K562 (cell line): Measurements from ENCODE around the gene FADS1. TPM values are rescaled to one million over a fixed set of nuclear protein-coding genes. Genes with fewer than 3 reads are reported as not detected.

Source experiments
- ATF3 ChIP-seq, 2 experiments: fragments of 450-650 bp in 1 of 2; sonication (generic) in 1 of 2; formaldehyde crosslinking in 1 of 2; IDR thresholded peaks in 1 of 2; conservative IDR thresholded peaks in 1 of 2; 2 replicates each; pipeline versions ENCODE4 v1.6.1 to v1.8.1; 2016 to 2023; ENCODE audit warnings: mild to moderate bottlenecking in 2 of 2, moderate library complexity in 2 of 2, inconsistent platforms in 1 of 2, missing genetic modification reagents in 1 of 2
- CHD1 ChIP-seq: fragments of 200-600 bp; sonication (generic); IDR thresholded peaks from one replicate; pipeline ENCODE4 v1.6.1; 2012; ENCODE audit warnings: mild to moderate bottlenecking, moderate library complexity, low read length, inconsistent platforms
- ETS1 ChIP-seq: conservative IDR thresholded peaks from 2 replicates; pipeline ENCODE4 v1.6.1; 2011; ENCODE audit warnings: low read depth, mild to moderate bottlenecking, low read length; ENCODE audit not compliant: control insufficient read depth
- FOSL1 ChIP-seq: fragments of 200-800 bp; sonication (Bioruptor generic); conservative IDR thresholded peaks from 2 replicates; pipeline ENCODE4 v1.6.1; 2016; ENCODE audit warnings: missing genetic modification characterization, missing compliant biosample characterization
- GABPB2 ChIP-seq: fragments of 250-450 bp; sonication (Bioruptor Pico); conservative IDR thresholded peaks from 2 replicates; pipeline ENCODE4 v1.5.1; 2021; ENCODE audit warnings: mild to moderate bottlenecking
- HCFC1 ChIP-seq: IDR thresholded peaks from 2 replicates; pipeline ENCODE4 v1.6.1; 2012; ENCODE audit warnings: low read depth, low read length, improper control_type of control experiment
- MAX ChIP-seq: sonication (generic); formaldehyde crosslinking; IDR thresholded peaks from 2 replicates; pipeline ENCODE4 v1.9.0; 2022; ENCODE audit warnings: mild to moderate bottlenecking, missing genetic modification reagents
- MXI1 ChIP-seq: IDR thresholded peaks from 2 replicates; pipeline ENCODE4 v1.6.1; 2011; ENCODE audit warnings: low read depth, mild to moderate bottlenecking, improper control_type of control experiment, low read length
- PHTF2 ChIP-seq: fragments of 250-450 bp; sonication (Bioruptor Pico); IDR thresholded peaks from 2 replicates; pipeline ENCODE4 v1.5.0; 2021; ENCODE audit warnings: mild to moderate bottlenecking
- PTRF ChIP-seq: fragments of 450-650 bp; IDR thresholded peaks from 2 replicates; pipeline ENCODE4 v1.6.1; 2016; ENCODE audit warnings: mild to moderate bottlenecking, missing genetic modification characterization, missing compliant biosample characterization
- SREBF2 ChIP-seq: sonication (generic); formaldehyde crosslinking; IDR thresholded peaks from 2 replicates; pipeline ENCODE4 v1.4.0; 2020; ENCODE audit warnings: mild to moderate bottlenecking, missing genetic modification reagents
- TGIF2 ChIP-seq: sonication (generic); formaldehyde crosslinking; IDR thresholded peaks from 2 replicates; pipeline ENCODE4 v1.8.1; 2022; ENCODE audit warnings: mild to moderate bottlenecking, missing genetic modification reagents, moderate library complexity
- ZBTB17 ChIP-seq: fragments of 450-650 bp; formaldehyde crosslinking; IDR thresholded peaks from 2 replicates; pipeline ENCODE4 v1.4.0; 2020; ENCODE audit warnings: mild to moderate bottlenecking
- ZFX ChIP-seq: sonication (generic); formaldehyde crosslinking; IDR thresholded peaks from 2 replicates; pipeline ENCODE4 v1.8.0; 2022; ENCODE audit warnings: mild to moderate bottlenecking, missing genetic modification reagents, moderate library complexity
- ZMIZ1 ChIP-seq, 2 experiments: fragments of 150-350 bp in 1 of 2; IDR thresholded peaks; 2 replicates each; pipeline ENCODE4 v1.6.1; 2012 to 2016; ENCODE audit warnings: low read depth in 2 of 2, low read length in 2 of 2, mild to moderate bottlenecking in 1 of 2, moderate library complexity in 1 of 2
- ZNF12 ChIP-seq: sonication (generic); formaldehyde crosslinking; IDR thresholded peaks from 2 replicates; pipeline ENCODE4 v1.4.0; 2020; ENCODE audit warnings: mild to moderate bottlenecking, missing genetic modification reagents
- ZNF24 ChIP-seq: fragments of 450-650 bp; IDR thresholded peaks from 2 replicates; pipeline ENCODE4 v1.6.1; 2016
- ZNF395 ChIP-seq: fragments of 200-800 bp; sonication (Bioruptor generic); IDR thresholded peaks from 2 replicates; pipeline ENCODE4 v1.6.1; 2017; ENCODE audit warnings: missing genetic modification characterization, missing compliant biosample characterization
- ZNF766 ChIP-seq: fragments of 200-800 bp; sonication (Bioruptor generic); conservative IDR thresholded peaks from 2 replicates; pipeline ENCODE4 v1.6.1; 2016; ENCODE audit warnings: missing genetic modification characterization, missing compliant biosample characterization
- polyA plus RNA-seq, 8 experiments: library from polyadenylated mRNA; depleted of rRNA in 4 of 8; stranded (reverse) in 5 of 8; unstranded in 3 of 8; fragments of >200 nt; fragmentation: Nextera tagmentation in 2 of 8; fragmentation: Illumina TruSeq in 1 of 8; extraction: Ambion mirVana in 2 of 8; extraction: Trizol in 1 of 8; gene quantifications; 2 replicates each; pipeline versions ENCODE4 v1.2.1 to v1.2.3, GENCODE V29; 2011 to 2014; ENCODE audit warnings: inconsistent platforms in 1 of 8, missing spikeins in 1 of 8
- total RNA-seq, 7 experiments: library from RNA; depleted of rRNA in 6 of 7; stranded (reverse); fragments of >200 nt in 6 of 7; fragmentation: Illumina TruSeq in 2 of 7; extraction: Trizol in 2 of 7; gene quantifications; 2 replicates each; pipeline versions ENCODE4 v1.2.1 to v1.2.3, GENCODE V29; 2011 to 2021; ENCODE audit warnings: low replicate concordance in 1 of 7

Gene FADS1
- total and polyA plus RNA-seq, 9 of the 15 experiments (the other 6 are each of a cell fraction or from before 2014, with no cell fraction given), result 110 to 864 (median 364) TPM

GRCh38 chr11:61792310-61793082 lies 24.3 kb downstream of the FADS1 start, which contains the start of the genes FEN1 and TMEM258 (continued):
- peak; percentile 51 for TF ChIP-seq ATF3 (IDR thresholded peaks at IDR 0.05)
- TF ChIP-seq ATF3 (CRISPR knock-in tag; conservative IDR thresholded peaks at IDR 0.05), result 0 out of 2 replicates have a peak, but pooled peaks have one; percentile 16
- TF ChIP-seq ZFX (CRISPR knock-in tag), result peak; percentile 71
- TF ChIP-seq ZNF766 (CRISPR knock-in tag), result peak; percentile 92
- TF ChIP-seq SREBF2 (CRISPR knock-in tag), result no peak
- peak; percentile 75 for TF ChIP-seq ZNF395 (CRISPR knock-in tag)
- peak; percentile 97 for TF ChIP-seq CHD1
- peak; percentile 68 for TF ChIP-seq GABPB2 (CRISPR knock-in tag)
- TF ChIP-seq MXI1, result peak; percentile 16; the same call in 1 of the 2 replicates
- TF ChIP-seq ZNF12 (CRISPR knock-in tag), result 0 out of 2 replicates have a peak, but pooled peaks have one; percentile 57
- peak; percentile 89 for TF ChIP-seq HCFC1
- TF ChIP-seq TGIF2, result peak; percentile 79; the same call in 1 of the 2 replicates
- peak; percentile 96 for TF ChIP-seq MAX (CRISPR knock-in tag)
- TF ChIP-seq PHTF2 (CRISPR knock-in tag), result no peak
- TF ChIP-seq FOSL1 (tag), result peak; percentile 35; the same call in 1 of the 2 replicates
- peak; percentile 77 for TF ChIP-seq ZBTB17
- peak; percentile 89; the same call in 1 of the 2 replicates for TF ChIP-seq ETS1
- TF ChIP-seq ZNF24, result 0 out of 2 replicates have a peak, but pooled peaks have one; percentile 35
- TF ChIP-seq PTRF, result no peak
- peak in 1 of 2 experiments; percentile 38; a peak in 1 of 4 replicates for TF ChIP-seq ZMIZ1 (IDR thresholded peaks at IDR 0.05; ENCODE audit: low read depth in 2 of 2, low read length in 2 of 2)
